ENCODE data around the gene PARD3B.

- TF ChIP-seq POLR2AphosphoS5 (IDR thresholded peaks at IDR 0.05) (no peak), CTCF (IDR thresholded peaks at IDR 0.05) (no peak), EP300 (IDR thresholded peaks at IDR 0.05) (no peak), POLR2A (IDR thresholded peaks at IDR 0.05) (no peak)
Observed at GRCh38 chr2:205283736-205284270, 738.5 kb downstream of the PARD3B start.

Data from sigmoid colon (tissue), 4 donors.